DND-41 (cell line): ENCODE data around the gene EFHD2.

Experiments used
- ATAC-seq: fragments of 200-7000 bp; cut with Tn5 transposase; 3 replicates; pipeline ENCODE4 v1.9.1; 2021; ENCODE audit warnings: low read depth; ENCODE audit not compliant: insufficient read depth
- DNase-seq: peaks from one replicate; pipeline ENCODE4 v3.0.0-alpha.2; 2020
- H2AFZ ChIP-seq: 2 replicates; pipeline ENCODE4 v1.6.0; 2012; ENCODE audit warnings: low read depth, low read length
- H3K27ac ChIP-seq: 2 replicates; pipeline ENCODE4 v1.5.1; 2012; ENCODE audit warnings: low read length, inconsistent platforms
- H3K27me3 ChIP-seq: fragments of 200-600 bp; sonication (generic); 2 replicates; pipeline ENCODE4 v1.6.0; 2012; ENCODE audit warnings: low read length, mild to moderate bottlenecking, inconsistent platforms; ENCODE audit not compliant: insufficient read depth, poor library complexity
- H3K36me3 ChIP-seq: 2 replicates; pipeline ENCODE4 v1.5.1; 2012; ENCODE audit warnings: low read length, inconsistent platforms; ENCODE audit not compliant: insufficient read depth
- H3K4me1 ChIP-seq: 2 replicates; pipeline ENCODE4 v1.5.1; 2012; ENCODE audit warnings: mild to moderate bottlenecking, low read length; ENCODE audit not compliant: insufficient read depth
- H3K4me2 ChIP-seq: 2 replicates; pipeline ENCODE4 v1.6.0; 2012; ENCODE audit warnings: mild to moderate bottlenecking, moderate library complexity, low read length, inconsistent platforms; ENCODE audit not compliant: insufficient read depth
- H3K4me3 ChIP-seq, 2 experiments: fragments of 200-600 bp in 1 of 2; shearing (Covaris generic) in 1 of 2; 2 replicates each; pipeline ENCODE4 v1.5.1; 2012 to 2016; ENCODE audit warnings: inconsistent platforms in 2 of 2, low read length in 2 of 2, mild to moderate bottlenecking in 2 of 2, low read depth in 1 of 2, moderate library complexity in 1 of 2
- H3K79me2 ChIP-seq: 2 replicates; pipeline ENCODE4 v1.6.0; 2012; ENCODE audit warnings: low read length, inconsistent platforms; ENCODE audit not compliant: insufficient read depth
- H3K9ac ChIP-seq: 2 replicates; pipeline ENCODE4 v1.6.0; 2012; ENCODE audit warnings: low read depth, mild to moderate bottlenecking, inconsistent platforms, low read length, moderate library complexity
- H3K9me3 ChIP-seq: 2 replicates; pipeline ENCODE4 v1.5.1; 2012; ENCODE audit warnings: low read length, moderate library complexity, mild to moderate bottlenecking, inconsistent platforms; ENCODE audit not compliant: insufficient read depth, severe bottlenecking
- H4K20me1 ChIP-seq: 2 replicates; pipeline ENCODE4 v1.6.0; 2012; ENCODE audit warnings: low read length; ENCODE audit not compliant: insufficient read depth
- EZH2 ChIP-seq: IDR thresholded peaks from 3 replicates; pipeline ENCODE4 v1.6.1; 2012; ENCODE audit warnings: borderline replicate concordance, low read depth, mild to moderate bottlenecking, moderate library complexity, low read length, inconsistent platforms; ENCODE audit not compliant: severe bottlenecking
- TF ChIP-seq, protein P1 (sequence below): IDR thresholded peaks from 2 replicates; pipeline ENCODE4 v1.5.1; 2012; ENCODE audit warnings: borderline replicate concordance, low read length, moderate library complexity, mild to moderate bottlenecking; ENCODE audit not compliant: poor library complexity, severe bottlenecking; ENCODE audit errors: extremely low read depth

EFHD2 gene

DNA sequence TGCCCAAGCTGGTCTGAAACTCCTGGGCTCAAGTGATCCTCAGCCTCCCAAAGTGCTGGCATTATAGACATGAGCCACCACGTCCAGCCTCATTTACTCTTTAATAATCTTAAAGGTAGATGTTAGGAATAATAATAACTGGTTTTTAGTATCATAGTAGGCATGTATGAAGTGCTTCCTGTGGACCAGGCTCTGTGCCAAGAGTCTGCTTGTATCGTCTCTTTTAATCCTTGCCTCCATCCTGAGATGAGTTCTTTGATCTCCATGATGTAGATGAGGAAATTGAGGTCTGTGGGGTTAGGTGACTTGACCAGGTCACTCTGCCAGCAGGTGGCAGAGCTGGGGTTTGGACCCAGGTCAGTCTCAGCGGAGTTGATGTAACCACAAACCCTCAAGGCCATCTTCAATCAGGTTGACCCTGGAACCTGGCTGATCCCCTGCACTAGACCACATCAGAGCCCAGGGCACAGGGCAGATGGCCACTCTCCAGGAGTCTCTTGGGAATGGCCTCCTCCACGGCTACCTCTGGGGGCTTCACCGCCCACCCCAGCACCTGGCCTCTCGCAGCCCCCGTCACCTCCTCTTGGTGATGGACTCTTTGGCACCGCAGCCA is 11.3 kb downstream of the EFHD2 start:
- Histone ChIP-seq H3K27ac (no peak overlapping the region), H3K9ac (no peak overlapping the region), H3K79me2 (peaks cover 20% of the 10 kb centered on the region), H2AFZ (no peak overlapping the region), H3K9me3 (peaks cover 2% of the 10 kb centered on the region), H3K4me3 (no peak overlapping the region), H3K27me3 (no peaks in the 10 kb centered on the region), H3K4me1 (peaks cover 18% of the 10 kb centered on the region), H4K20me1 (peaks cover 65% of the 10 kb centered on the region), H3K36me3 (peaks cover 10% of the 10 kb centered on the region), H3K4me2 (no peak overlapping the region)
- no peak for DNase-seq
- ATAC-seq, result no peak
- TF ChIP-seq EZH2, result no peak
- TF ChIP-seq, protein P1, sequence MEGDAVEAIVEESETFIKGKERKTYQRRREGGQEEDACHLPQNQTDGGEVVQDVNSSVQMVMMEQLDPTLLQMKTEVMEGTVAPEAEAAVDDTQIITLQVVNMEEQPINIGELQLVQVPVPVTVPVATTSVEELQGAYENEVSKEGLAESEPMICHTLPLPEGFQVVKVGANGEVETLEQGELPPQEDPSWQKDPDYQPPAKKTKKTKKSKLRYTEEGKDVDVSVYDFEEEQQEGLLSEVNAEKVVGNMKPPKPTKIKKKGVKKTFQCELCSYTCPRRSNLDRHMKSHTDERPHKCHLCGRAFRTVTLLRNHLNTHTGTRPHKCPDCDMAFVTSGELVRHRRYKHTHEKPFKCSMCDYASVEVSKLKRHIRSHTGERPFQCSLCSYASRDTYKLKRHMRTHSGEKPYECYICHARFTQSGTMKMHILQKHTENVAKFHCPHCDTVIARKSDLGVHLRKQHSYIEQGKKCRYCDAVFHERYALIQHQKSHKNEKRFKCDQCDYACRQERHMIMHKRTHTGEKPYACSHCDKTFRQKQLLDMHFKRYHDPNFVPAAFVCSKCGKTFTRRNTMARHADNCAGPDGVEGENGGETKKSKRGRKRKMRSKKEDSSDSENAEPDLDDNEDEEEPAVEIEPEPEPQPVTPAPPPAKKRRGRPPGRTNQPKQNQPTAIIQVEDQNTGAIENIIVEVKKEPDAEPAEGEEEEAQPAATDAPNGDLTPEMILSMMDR, result no peak

DNA sequence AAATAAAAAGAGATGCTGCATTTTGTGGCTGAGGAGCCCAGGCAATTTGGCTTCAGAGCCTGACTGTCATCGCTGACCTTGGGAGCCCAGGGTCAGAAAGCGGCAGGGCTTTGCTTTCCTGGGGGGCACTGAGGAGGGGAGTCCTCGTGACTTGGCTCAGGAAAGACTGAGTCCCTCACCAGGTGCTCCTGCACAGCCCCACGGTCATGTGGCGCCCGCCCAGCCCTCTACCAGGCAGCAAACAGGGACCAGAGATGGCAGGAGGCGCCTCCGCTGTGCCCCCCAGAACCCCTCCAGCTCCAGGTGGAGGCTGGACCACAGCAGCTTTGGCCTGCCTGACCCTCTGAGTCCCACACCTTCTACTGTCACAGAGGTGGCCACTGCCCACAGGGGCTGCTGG is 13.2 kb downstream of the EFHD2 start:
- H3K79me2 ChIP-seq, result peaks cover 20% of the 10 kb centered on the region
- H3K27ac ChIP-seq, result no peak overlapping the region
- TF ChIP-seq EZH2, result no peak
- TF ChIP-seq, protein P1, result no peak
- no peaks in the 10 kb centered on the region for H3K27me3 ChIP-seq
- no peak overlapping the region for H3K4me3 ChIP-seq
- no peak overlapping the region for H3K4me2 ChIP-seq
- no peak overlapping the region for H3K9ac ChIP-seq
- no peak overlapping the region for H2AFZ ChIP-seq
- ATAC-seq, result no peak
- H3K4me1 ChIP-seq, result no peaks in the 10 kb centered on the region
- peaks cover 27% of the 10 kb centered on the region for H3K36me3 ChIP-seq
- peaks cover 2% of the 10 kb centered on the region for H3K9me3 ChIP-seq
- no peak for DNase-seq
- H4K20me1 ChIP-seq, result peaks cover 56% of the 10 kb centered on the region

DNA sequence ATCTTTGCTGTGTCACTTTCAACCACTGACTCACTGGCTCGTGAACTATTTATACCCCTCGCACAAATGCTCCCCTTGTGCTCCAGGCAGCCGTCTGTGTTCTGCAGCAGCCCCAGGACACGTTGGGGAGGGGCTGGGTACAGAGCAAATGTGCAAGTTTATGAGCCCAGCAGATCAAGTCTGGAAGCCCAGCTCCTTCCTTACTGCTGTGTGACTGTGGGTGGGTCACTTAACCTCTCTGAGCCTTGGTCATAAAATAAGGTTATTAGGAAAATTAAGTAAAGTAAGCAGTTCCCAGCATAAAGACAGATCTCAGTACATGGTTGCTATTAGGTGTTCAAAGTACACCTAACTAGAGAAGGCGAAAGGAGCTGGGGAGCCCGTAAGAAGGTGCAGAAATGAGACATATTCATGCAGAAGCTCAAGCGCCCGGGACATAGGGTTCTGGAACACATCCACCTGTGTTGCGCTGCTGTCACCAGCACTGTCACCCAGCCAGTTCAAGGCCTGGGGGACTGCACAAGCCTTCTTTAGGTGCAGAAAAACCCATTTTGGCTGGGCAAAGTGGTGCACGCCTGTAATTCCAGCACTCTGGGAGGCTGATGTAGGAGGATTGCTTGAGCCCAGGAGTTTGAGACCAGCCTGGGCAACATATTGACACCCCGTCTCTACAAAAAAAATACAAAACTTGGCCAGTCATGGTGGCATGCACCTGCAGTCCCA is 13.8 kb downstream of the EFHD2 start:
- Histone ChIP-seq H3K79me2 (peaks cover 20% of the 10 kb centered on the region), H3K27ac (no peak overlapping the region), H3K36me3 (peaks cover 27% of the 10 kb centered on the region), H2AFZ (no peak overlapping the region), H3K4me3 (no peak overlapping the region), H3K27me3 (no peaks in the 10 kb centered on the region), H4K20me1 (peaks cover 56% of the 10 kb centered on the region), H3K4me2 (no peak overlapping the region), H3K9ac (no peak overlapping the region), H3K4me1 (no peaks in the 10 kb centered on the region), H3K9me3 (peaks cover 2% of the 10 kb centered on the region)
- ATAC-seq, result no peak
- TF ChIP-seq EZH2, result no peak
- TF ChIP-seq, protein P1, result no peak
- no peak for DNase-seq
